GM13977 (cell line): ENCODE measurements around the gene TMSB10.
"Not testable (repeated sequence)": the region's sequence is repeated elsewhere in the genome, so short reads cannot be mapped to it uniquely, and the experiment has no call there.

Experiments
- DNase-seq: peaks from one replicate; pipeline ENCODE4 v3.0.0; 2012; ENCODE audit warnings: low spot score
- CTCF ChIP-seq: IDR thresholded peaks from 2 replicates; pipeline ENCODE4 v1.5.1; 2012; ENCODE audit warnings: mild to moderate bottlenecking, control low read depth; ENCODE audit not compliant: insufficient read depth; ENCODE audit errors: extremely low read depth, missing control alignments
- in situ Hi-C: fragments of 300-500 bp; cut with MboI; formaldehyde crosslinking; loops from one replicate; pipeline ENCODE4 v1.12.0; 2022; ENCODE audit warnings: low sequenced_read_pairs, low pct_unique_long_range_greater_than_20kb, mixed read lengths, inconsistent platforms; ENCODE audit not compliant: unreplicated experiment

Gene TMSB10

DNA sequence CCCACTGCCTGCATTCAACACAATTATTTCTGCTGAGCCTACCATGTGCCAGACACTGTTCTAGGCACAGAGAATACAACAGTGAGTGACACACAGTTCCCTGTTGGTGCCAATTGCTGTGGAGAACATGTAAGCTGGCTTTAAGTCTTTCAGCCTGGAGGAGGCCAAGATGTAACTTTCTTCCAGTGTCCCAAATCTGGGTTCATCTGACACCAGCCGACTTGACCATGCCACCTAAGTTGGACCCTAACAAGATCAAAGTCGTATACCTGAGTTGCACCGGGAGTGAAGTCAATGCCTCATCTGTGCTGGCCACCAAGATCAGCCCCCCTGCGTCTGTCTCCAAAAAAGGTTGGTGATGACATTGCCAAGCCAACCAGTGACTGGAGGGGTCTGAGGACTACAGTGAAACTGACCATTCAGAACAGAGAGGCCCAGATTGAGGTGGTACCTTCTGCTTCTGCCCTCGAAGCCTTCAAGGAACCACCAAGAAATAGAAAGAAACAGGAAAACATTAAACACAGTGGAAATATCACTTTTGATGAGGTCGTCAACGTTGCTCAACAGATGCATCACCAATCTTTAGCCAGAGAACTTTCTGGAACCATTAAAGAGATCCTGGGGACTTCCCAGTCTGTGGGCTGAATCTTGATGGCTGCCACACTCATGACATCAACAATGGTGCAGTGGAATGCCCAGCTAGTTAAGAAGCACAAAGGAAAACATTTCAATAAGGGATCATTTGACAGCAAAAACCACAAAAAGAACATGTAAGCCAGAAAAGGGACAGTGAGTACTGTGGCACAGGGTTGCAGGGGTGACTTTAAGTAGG, 30.9 kb upstream of the TMSB10 start:
- in situ Hi-C loops: no loop called here
- no peak for DNase-seq
- no peak for TF ChIP-seq CTCF

DNA sequence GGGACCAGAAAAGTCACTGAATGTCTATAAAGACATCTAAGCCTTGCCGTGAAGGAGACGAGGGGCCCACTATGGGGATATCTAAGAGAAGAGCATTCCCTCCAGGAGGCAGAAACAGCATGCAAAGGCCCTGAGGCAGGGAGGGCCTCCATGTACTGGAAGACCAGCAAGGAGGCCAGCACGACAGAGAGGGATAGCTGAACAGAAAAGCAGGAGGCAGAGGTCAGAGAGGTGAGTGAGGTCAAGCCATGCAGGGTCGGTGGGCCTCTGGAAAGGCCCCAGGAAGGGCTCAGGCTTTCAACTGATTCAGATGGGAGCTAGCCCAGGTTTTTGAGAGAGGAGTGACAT, 30.3 kb upstream of the TMSB10 start:
- TF ChIP-seq CTCF: no peak
- in situ Hi-C loops: no loop called here
- DNase-seq: no peak

GRCh38 chr2:84875619-84876018, 29.8 kb upstream of the TMSB10 start:
- DNase-seq, in situ Hi-C loops: not testable (repeated sequence)

DNA sequence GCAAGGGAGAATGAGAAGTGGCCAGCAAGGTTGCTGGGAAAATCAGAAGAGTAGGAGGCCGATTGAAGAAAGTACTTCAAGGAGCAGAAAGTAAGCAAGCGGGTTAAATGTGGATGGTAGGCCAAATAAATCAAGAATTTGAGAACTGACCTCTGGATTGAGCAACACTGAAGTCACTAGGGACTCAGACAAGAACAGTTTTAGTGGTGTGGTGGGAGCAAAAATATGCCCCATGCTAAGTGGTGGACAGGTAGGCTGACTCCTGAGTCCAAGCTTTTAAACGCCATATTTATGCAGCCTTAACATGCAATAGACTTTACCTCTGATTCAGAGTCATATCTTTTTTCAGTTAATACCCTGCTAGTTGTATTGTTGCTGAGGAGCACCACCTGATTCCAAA, 29.1 kb upstream of the TMSB10 start:
- no peak for DNase-seq
- TF ChIP-seq CTCF: no peak
- in situ Hi-C loops: no loop called here

GRCh38 chr2:84878459-84878858, 27.0 kb upstream of the TMSB10 start:
- no peak for TF ChIP-seq CTCF
- DNase-seq: no peak
- in situ Hi-C loops: no loop called here

- TF ChIP-seq CTCF: no peak
- in situ Hi-C loops: no loop called here
- DNase-seq: no peak
Observed at GRCh38 chr2:84878896-84879583, 26.4 kb upstream of the TMSB10 start.

- no peak for TF ChIP-seq CTCF
- in situ Hi-C loops: no loop called here
- DNase-seq: peak; percentile 49
Observed at GRCh38 chr2:84879584-84880394, 25.7 kb upstream of the TMSB10 start.
